Progenitor cell of endocrine pancreas (in vitro differentiated cells): ENCODE results near the gene MAP7D1. TPM values are rescaled to one million over a fixed set of nuclear protein-coding genes. Genes with fewer than 3 reads are reported as not detected.
A peak's percentile ranks its signal among the peaks of the same experiment; 100 is the strongest.
"Not testable (repeated sequence)": the region's sequence is repeated elsewhere in the genome, so short reads cannot be mapped to it uniquely, and the experiment has no call there.

Experiments used
- DNase-seq: peaks from one replicate; pipeline ENCODE4 v3.0.0; 2021; ENCODE audit warnings: low spot score; ENCODE audit not compliant: unreplicated experiment
- H3K27ac Mint-ChIP-seq: 2 replicates; pipeline ENCODE4 v1.8.0; 2021; ENCODE audit warnings: mild to moderate bottlenecking, moderate library complexity, mixed read lengths
- H3K27me3 Mint-ChIP-seq: 2 replicates; pipeline ENCODE4 v1.8.0; 2021; ENCODE audit warnings: mixed read lengths
- H3K36me3 Mint-ChIP-seq: 2 replicates; pipeline ENCODE4 v1.8.0; 2022; ENCODE audit warnings: mixed read lengths; ENCODE audit not compliant: insufficient read depth
- H3K4me1 Mint-ChIP-seq: 2 replicates; pipeline ENCODE4 v1.8.0; 2021; ENCODE audit warnings: low read depth, mixed read lengths
- H3K4me3 Mint-ChIP-seq: 2 replicates; pipeline ENCODE4 v1.8.0; 2021; ENCODE audit warnings: low read depth, mild to moderate bottlenecking, moderate library complexity, mixed read lengths
- H3K9me3 Mint-ChIP-seq: 2 replicates; pipeline ENCODE4 v1.8.0; 2021; ENCODE audit warnings: low read depth, mixed read lengths
- CTCF ChIP-seq: fragments of 200-600 bp; sonication (generic); IDR thresholded peaks from one replicate; pipeline ENCODE4 v1.5.0; 2021; ENCODE audit warnings: antibody characterized with exemption, mild to moderate bottlenecking; ENCODE audit not compliant: unreplicated experiment
- total RNA-seq: library from RNA; stranded (reverse); gene quantifications from 2 replicates; pipeline ENCODE4 v1.2.1, GENCODE V29; 2021

Gene MAP7D1
- total RNA-seq, 1 donor from 2014 or later, result 109 TPM

- H3K27me3 Mint-ChIP-seq, result no peaks in the 10 kb centered on the region
These were observed 68.1 kb downstream of the MAP7D1 start, which contains the start of gene THRAP3 for GRCh38 chr1:36223996-36224536. TSS of gene THRAP3 (plus strand) at chr1:36224443. CDS start at chr1:36282564, 58,121 bp downstream.

GRCh38 chr1:36224537-36225282 lies 68.8 kb downstream of the MAP7D1 start:
- Mint-ChIP-seq H3K27me3 (no peaks in the 10 kb centered on the region), H3K27ac (peak overlapping the region; percentile 100), H3K36me3 (peaks cover 9% of the 10 kb centered on the region), H3K9me3 (no peaks in the 10 kb centered on the region), H3K4me1 (peaks cover 22% of the 10 kb centered on the region), H3K4me3 (peak overlapping the region; percentile 99)
- TF ChIP-seq CTCF, result peak; percentile 60
- peak; percentile 64 for DNase-seq

More at GRCh38 chr1:36223996-36224536, 68.1 kb downstream of the MAP7D1 start, which contains the start of gene THRAP3:
- peaks cover 9% of the 10 kb centered on the region for H3K36me3 Mint-ChIP-seq
- DNase-seq, result peak; percentile 99
- peak within 1 kb of the TSS; percentile 100 for H3K27ac Mint-ChIP-seq
- H3K4me1 Mint-ChIP-seq, result peaks cover 22% of the 10 kb centered on the region
- no peaks in the 10 kb centered on the region for H3K9me3 Mint-ChIP-seq
- peak within 1 kb of the TSS; percentile 99 for H3K4me3 Mint-ChIP-seq
- no peak for TF ChIP-seq CTCF

GRCh38 chr1:36225283-36225899 lies 69.4 kb downstream of the MAP7D1 start:
- peaks cover 22% of the 10 kb centered on the region for H3K4me1 Mint-ChIP-seq
- no peaks in the 10 kb centered on the region for H3K9me3 Mint-ChIP-seq
- H3K4me3 Mint-ChIP-seq, result peak overlapping the region; percentile 99
- TF ChIP-seq CTCF, result no peak
- no peaks in the 10 kb centered on the region for H3K27me3 Mint-ChIP-seq
- H3K27ac Mint-ChIP-seq, result peak overlapping the region; percentile 100
- H3K36me3 Mint-ChIP-seq, result peaks cover 9% of the 10 kb centered on the region
- no peak for DNase-seq

GRCh38 chr1:36230279-36230678 lies 74.3 kb downstream of the MAP7D1 start:
- not testable (repeated sequence) for DNase-seq, H3K9me3 Mint-ChIP-seq, H3K4me3 Mint-ChIP-seq, H3K27me3 Mint-ChIP-seq, H3K27ac Mint-ChIP-seq
- H3K36me3 Mint-ChIP-seq, result peaks cover 13% of the 10 kb centered on the region
- peaks cover 16% of the 10 kb centered on the region for H3K4me1 Mint-ChIP-seq

Other genes with a start within 250 kb of the MAP7D1 start
- gene AGO3, start 225.1 kb upstream of the MAP7D1 start, total RNA-seq, result 40.8 and 42.1 TPM in 2 replicates
- gene TEKT2, start 72.1 kb upstream of the MAP7D1 start, total RNA-seq, result 17.8 and 20.2 TPM in 2 replicates
- 28.4 and 30.0 TPM in 2 replicates for gene ADPRS, start 67.3 kb upstream of the MAP7D1 start, total RNA-seq
- 0.10 and 0.18 TPM in 2 replicates for gene COL8A2, start 30.9 kb upstream of the MAP7D1 start, total RNA-seq
- gene TRAPPC3, start 6.7 kb upstream of the MAP7D1 start, total RNA-seq, result 61.0 and 63.6 TPM in 2 replicates
- 142 and 145 TPM in 2 replicates for gene THRAP3, start 68.3 kb downstream of the MAP7D1 start, total RNA-seq
- gene SH3D21, start 150.2 kb downstream of the MAP7D1 start, total RNA-seq, result 10.6 and 11.0 TPM in 2 replicates
- 11.8 and 14.1 TPM in 2 replicates for gene EVA1B, start 167.5 kb downstream of the MAP7D1 start, total RNA-seq
- gene STK40, start 229.8 kb downstream of the MAP7D1 start, total RNA-seq, result 34.6 and 42.0 TPM in 2 replicates
- gene LSM10, start 241.7 kb downstream of the MAP7D1 start, total RNA-seq, result 28.4 and 32.8 TPM in 2 replicates